ENCODE results near the gene NAA16. TPM values are rescaled to one million over a fixed set of nuclear protein-coding genes. Genes with fewer than 3 reads are reported as not detected.
"Not testable (repeated sequence)": the region's sequence is repeated elsewhere in the genome, so short reads cannot be mapped to it uniquely, and the experiment has no call there.

The NAA16 gene
- polyA plus RNA-seq, 1 donor, result 23.9 TPM

GRCh38 chr13:41421330-41421729 is 110.3 kb downstream of the NAA16 start:
- DNase-seq; H3K4me3 ChIP-seq (ENCODE audit: low read length); H3K36me3 ChIP-seq (ENCODE audit: control insufficient read depth, insufficient read depth, low read length); H3K9me3 ChIP-seq (ENCODE audit: control insufficient read depth, low read depth, low read length); H3K27ac ChIP-seq (ENCODE audit: low read length); H3K27me3 ChIP-seq (ENCODE audit: control insufficient read depth, insufficient read depth, low read length); H3K4me1 ChIP-seq (ENCODE audit: control insufficient read depth, insufficient read depth, low read length): not testable (repeated sequence)
- WGBS (ENCODE audit: insufficient coverage, low lambda C conversion rate), result no CpG with 5 or more reads among the region's 6 CpGs

GRCh38 chr13:41421983-41422382 is 110.9 kb downstream of the NAA16 start:
- no CpG with 5 or more reads among the region's 7 CpGs for WGBS (ENCODE audit: insufficient coverage, low lambda C conversion rate)
- DNase-seq; H3K4me3 ChIP-seq (ENCODE audit: low read length): not testable (repeated sequence)

GRCh38 chr13:41423259-41423658 is 112.2 kb downstream of the NAA16 start:
- not testable (repeated sequence) for H3K9me3 ChIP-seq (ENCODE audit: control insufficient read depth, low read depth, low read length); H3K4me3 ChIP-seq (ENCODE audit: low read length); H3K36me3 ChIP-seq (ENCODE audit: control insufficient read depth, insufficient read depth, low read length); DNase-seq; H3K27me3 ChIP-seq (ENCODE audit: control insufficient read depth, insufficient read depth, low read length); H3K4me1 ChIP-seq (ENCODE audit: control insufficient read depth, insufficient read depth, low read length); H3K27ac ChIP-seq (ENCODE audit: low read length)
- WGBS (ENCODE audit: insufficient coverage, low lambda C conversion rate), result no CpG with 5 or more reads among the region's 13 CpGs

More at GRCh38 chr13:41421983-41422382, 110.9 kb downstream of the NAA16 start:
- H3K27me3 ChIP-seq (ENCODE audit: control insufficient read depth, insufficient read depth, low read length); H3K9me3 ChIP-seq (ENCODE audit: control insufficient read depth, low read depth, low read length); H3K4me1 ChIP-seq (ENCODE audit: control insufficient read depth, insufficient read depth, low read length); H3K27ac ChIP-seq (ENCODE audit: low read length); H3K36me3 ChIP-seq (ENCODE audit: control insufficient read depth, insufficient read depth, low read length): not testable (repeated sequence)

GRCh38 chr13:41424675-41425074 is 113.6 kb downstream of the NAA16 start:
- not testable (repeated sequence) for H3K4me3 ChIP-seq (ENCODE audit: low read length); H3K27ac ChIP-seq (ENCODE audit: low read length); H3K9me3 ChIP-seq (ENCODE audit: control insufficient read depth, low read depth, low read length); H3K27me3 ChIP-seq (ENCODE audit: control insufficient read depth, insufficient read depth, low read length); DNase-seq; H3K4me1 ChIP-seq (ENCODE audit: control insufficient read depth, insufficient read depth, low read length); H3K36me3 ChIP-seq (ENCODE audit: control insufficient read depth, insufficient read depth, low read length)
- WGBS (ENCODE audit: insufficient coverage, low lambda C conversion rate), result 100% methylated on average over 4 of the region's 6 CpGs

DNA sequence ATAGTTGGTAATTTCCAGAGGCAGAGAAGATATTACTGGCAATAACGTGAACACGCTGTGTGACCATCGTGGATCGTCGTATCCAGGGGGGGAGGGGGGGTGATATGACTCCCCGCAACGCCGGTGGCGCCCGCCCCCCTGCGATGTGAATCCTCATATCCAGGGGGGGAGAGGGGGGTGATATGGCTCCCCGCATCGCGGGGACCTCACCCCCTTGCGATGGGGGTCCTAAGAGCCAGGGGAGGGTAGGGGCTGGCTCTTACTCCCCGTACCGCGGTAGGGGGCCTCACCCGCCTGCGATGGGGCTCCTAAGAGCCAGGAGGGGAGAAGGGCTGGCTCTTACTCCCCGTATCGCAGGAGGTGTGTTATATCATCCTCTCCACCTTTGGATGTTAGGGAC is 115.0 kb downstream of the NAA16 start:
- H3K36me3 ChIP-seq (ENCODE audit: control insufficient read depth, insufficient read depth, low read length), result no peaks in the 10 kb centered on the region
- H3K27ac ChIP-seq (ENCODE audit: low read length), result no peak overlapping the region
- H3K4me1 ChIP-seq (ENCODE audit: control insufficient read depth, insufficient read depth, low read length), result no peaks in the 10 kb centered on the region
- WGBS (ENCODE audit: insufficient coverage, low lambda C conversion rate), result no CpG with 5 or more reads among the region's 22 CpGs
- H3K27me3 ChIP-seq (ENCODE audit: control insufficient read depth, insufficient read depth, low read length), result peaks cover 7% of the 10 kb centered on the region
- H3K4me3 ChIP-seq (ENCODE audit: low read length), result no peak overlapping the region
- no peak for DNase-seq
- H3K9me3 ChIP-seq (ENCODE audit: control insufficient read depth, low read depth, low read length), result peaks cover 3% of the 10 kb centered on the region

Other genes with a start within 250 kb of the NAA16 start
- gene WBP4, start 249.8 kb upstream of the NAA16 start, polyA plus RNA-seq, result 21.4 TPM
- gene KBTBD6, start 178.5 kb upstream of the NAA16 start, polyA plus RNA-seq, result 10.3 TPM
- 10.3 TPM for gene KBTBD7, start 116.7 kb upstream of the NAA16 start, polyA plus RNA-seq
- 18.6 TPM for gene MTRF1, start 47.7 kb upstream of the NAA16 start, polyA plus RNA-seq
- 11.0 TPM for gene RGCC, start 146.3 kb downstream of the NAA16 start, polyA plus RNA-seq

Data from large intestine (tissue), 3 donors.